Kidney tubule cell (primary cell): Measurements from ENCODE around the gene HMX1.

Source experiments
- DNase-seq: peaks from one replicate; pipeline ENCODE4 v3.0.0-alpha.2; 2018; ENCODE audit warnings: low spot score

HMX1 gene

GRCh38 chr4:8892556-8893226, 21.1 kb upstream of the HMX1 start:
- no peak for DNase-seq

DNA sequence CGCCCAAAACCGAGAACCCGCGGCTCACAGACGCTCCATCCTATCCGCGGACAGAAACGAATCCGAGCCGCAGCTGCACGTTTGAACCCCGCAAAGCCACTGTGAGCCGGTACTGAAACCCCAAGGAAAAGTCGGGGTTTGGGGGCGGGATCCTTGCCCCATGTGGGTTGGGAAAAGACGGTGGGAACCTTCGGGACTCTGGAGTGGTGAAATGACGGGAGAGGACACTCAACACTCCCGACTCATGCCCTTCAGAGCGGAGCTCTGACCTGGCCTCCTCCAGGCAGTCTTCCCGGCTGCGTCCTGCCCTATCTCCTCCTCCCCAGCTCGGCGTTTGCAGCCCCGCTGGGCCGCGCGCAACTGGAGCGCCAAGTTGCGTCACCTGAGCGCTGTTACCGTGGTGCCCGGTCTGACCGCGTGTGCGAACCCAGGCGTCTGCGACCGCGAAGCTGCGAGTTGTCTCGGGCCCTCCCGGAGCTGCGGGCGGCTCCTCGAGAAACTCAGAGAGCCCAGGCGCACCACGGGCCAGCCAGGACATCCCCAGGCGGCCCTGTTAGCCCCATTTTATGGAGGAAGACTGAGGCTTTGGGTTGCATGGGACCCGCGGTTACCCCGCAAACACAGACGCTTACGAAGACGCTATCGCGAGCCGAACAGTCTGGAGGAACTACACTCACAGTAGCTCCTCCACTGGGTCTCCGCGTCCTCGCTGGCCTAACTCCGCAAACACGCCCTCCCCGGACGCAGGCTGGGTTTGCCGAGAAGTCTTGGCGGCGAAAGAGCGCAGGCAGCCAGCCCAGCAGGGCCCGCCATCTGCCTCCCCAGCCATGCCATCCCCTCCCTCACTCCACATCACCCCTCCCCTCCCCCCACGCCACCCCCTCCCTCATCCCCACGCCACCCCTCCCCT, 20.3 kb upstream of the HMX1 start:
- DNase-seq: no peak

DNA sequence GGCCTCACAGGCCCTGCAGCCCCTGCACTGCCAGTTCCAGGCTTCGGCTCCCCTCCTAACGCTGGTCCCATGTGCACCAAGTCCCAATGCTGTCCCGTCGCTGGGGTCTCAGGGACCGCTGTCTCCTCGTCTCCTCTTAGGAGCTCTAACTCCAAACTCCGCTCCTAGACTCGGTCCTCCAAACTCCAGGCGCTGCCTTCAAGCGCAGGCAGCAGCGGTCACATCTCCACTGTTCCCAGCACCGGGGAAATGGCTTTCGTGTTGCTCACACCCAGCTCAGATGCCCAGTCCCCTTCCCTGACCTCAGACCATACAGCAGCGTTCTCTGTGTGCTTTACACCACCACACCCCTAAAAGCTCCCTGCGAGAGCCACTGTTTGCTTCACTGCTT, 19.6 kb upstream of the HMX1 start:
- DNase-seq: no peak

GRCh38 chr4:8888856-8889255, 17.2 kb upstream of the HMX1 start:
- no peak for DNase-seq

GRCh38 chr4:8886612-8887406, 15.2 kb upstream of the HMX1 start:
- DNase-seq: no peak

GRCh38 chr4:8882239-8882638, 10.6 kb upstream of the HMX1 start:
- DNase-seq: no peak

DNA sequence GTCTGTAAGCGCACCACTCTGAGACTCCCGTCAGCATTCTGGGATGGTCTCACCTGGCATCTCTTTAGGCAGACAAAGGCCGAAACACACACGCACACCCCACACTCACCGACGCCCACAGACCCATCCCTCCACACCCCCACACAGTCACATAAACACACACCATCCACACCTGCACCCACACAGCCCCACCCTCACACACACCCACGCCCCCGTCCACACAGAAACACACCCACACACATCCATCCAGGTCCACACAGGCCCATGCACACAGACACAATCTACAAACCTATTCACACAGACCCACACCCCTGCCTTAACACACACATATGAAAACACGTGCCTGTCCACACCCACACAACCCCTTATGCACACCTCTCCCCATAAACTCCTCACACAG, 9.2 kb upstream of the HMX1 start:
- DNase-seq: no peak

GRCh38 chr4:8879574-8879973, 7.9 kb upstream of the HMX1 start:
- DNase-seq: no peak

DNA sequence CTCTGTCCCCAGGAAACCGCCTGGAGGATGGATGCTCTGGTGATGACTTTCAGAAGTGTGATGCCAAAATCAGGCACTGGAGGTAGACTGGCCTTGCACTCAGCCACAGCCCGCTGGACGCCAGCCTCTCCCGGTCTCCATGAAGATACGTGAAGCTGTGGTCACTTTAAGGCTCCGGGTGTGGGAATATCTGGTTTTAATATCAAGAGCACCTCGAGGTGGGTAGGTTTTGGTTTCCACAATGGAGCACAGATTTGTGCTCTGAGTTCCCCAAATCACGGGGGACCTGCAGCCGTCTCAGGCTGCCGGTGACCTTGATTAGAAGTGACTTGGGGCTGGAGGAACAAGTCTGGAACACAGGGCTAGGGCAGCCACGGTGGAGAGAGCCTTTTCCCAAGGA, 6.8 kb upstream of the HMX1 start:
- DNase-seq: no peak

DNA sequence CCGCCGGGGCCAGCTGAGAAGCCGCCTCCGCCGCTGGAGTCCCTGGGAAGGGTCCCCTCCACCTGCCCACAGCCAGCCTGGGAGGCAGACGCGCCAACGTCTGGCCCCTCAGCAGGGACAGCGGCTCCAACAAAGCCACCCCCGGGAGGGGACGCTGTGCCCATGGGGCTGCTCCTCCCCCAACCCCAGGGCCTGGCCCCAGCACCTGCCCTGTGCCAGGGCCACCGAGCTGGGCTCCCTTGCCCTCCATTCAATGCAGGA, 6.1 kb upstream of the HMX1 start:
- no peak for DNase-seq

- DNase-seq: no peak
These were observed 5.5 kb upstream of the HMX1 start for GRCh38 chr4:8876982-8877779.

DNA sequence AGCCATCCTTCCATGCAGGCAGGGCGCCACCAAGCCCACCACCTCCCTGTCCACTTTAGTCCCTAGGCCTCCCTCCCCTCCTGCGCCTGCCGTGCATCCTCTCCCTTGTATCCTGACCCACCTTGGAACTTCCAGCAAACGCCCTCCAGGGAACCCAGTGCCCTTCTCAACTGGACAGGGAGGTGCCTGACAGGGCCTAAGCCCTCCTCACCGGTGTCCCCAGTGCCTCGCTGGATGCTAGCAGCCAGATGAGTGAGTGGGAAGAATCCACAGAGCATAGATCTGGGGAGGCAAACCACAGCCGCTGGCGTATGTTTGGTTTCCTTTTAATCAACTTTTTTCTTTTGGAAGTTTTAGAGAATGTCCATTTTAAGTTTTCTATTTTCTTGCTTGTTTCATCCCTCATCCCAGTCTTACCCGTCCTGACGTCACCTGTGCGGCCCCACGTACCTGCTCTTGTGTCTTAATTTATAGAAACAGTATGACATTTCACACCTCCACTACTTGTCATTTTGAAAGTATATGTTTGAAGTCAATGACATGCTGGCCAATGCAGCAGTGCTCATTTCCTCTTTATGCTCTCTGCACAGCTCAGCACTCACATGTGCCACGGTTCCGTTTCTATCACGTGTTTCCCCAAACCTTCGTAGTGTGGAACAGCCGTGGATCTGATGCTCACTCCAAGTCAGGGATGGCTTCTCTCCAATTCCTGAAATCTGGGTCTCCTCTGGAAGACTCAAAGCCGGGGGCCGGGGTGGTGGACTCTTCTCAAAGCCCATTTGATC, 3.4 kb upstream of the HMX1 start:
- no peak for DNase-seq

DNA sequence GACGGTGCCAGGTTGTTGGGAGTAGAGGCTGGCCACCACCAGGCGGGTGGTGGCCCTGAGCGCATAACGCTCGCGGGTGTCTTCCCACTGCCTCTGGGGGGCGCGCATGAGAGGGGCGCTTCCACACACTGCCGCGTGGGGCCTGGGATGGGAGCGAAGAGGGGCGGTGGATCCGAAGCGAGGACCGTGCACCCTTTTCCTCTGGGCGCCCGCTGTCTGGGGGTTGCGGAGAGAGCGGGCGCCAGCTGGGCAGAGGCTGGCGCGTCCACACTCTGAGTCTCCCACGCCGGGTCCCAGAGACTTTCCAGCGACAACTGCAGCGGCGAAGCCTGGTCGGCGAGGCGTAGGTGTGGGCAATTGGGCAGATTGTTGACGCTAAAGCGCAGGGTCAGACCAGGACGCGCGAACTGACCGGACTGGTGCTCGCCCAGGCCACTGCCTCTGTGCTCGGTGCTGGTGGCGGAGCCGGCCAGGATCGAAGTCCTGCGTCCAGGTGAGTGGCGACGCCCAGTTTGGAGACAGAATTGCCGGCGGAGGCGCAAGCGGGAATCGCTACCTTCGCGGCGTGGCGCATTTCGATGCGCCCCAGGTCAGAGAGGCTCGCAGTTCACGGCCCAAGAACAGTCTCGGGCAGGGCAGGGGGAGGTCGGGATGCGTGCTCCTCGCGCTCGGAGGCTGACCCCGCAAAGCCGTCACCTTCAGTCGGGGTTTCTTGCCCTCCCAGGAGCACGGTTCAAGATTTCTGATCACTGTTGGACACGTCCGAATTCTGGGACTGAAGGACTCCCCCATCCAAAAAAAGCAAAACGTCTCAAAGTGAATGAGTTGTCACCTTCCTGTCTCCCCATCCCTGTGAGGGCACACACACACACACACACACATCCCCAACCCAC, 2.6 kb upstream of the HMX1 start:
- DNase-seq: no peak

GRCh38 chr4:8872402-8873291, 1.0 kb upstream of the HMX1 start:
- DNase-seq: no peak

GRCh38 chr4:8870647-8871416, 807 bp downstream of the HMX1 start:
- DNase-seq: no peak

- DNase-seq: no peak
These were observed 1.6 kb downstream of the HMX1 start for GRCh38 chr4:8869898-8870646.

- no peak for DNase-seq
These were observed 2.4 kb downstream of the HMX1 start for GRCh38 chr4:8869002-8869897.
